Inferior parietal cortex (tissue), 1 donor: ENCODE data around the gene NAA16.
"Not testable (repeated sequence)": the region's sequence is repeated elsewhere in the genome, so short reads cannot be mapped to it uniquely, and the experiment has no call there.

Experiments used
- DNase-seq: peaks from one replicate; pipeline ENCODE4 v3.0.0-alpha.2; 2016; ENCODE audit errors: extremely low spot score

Gene NAA16

DNA sequence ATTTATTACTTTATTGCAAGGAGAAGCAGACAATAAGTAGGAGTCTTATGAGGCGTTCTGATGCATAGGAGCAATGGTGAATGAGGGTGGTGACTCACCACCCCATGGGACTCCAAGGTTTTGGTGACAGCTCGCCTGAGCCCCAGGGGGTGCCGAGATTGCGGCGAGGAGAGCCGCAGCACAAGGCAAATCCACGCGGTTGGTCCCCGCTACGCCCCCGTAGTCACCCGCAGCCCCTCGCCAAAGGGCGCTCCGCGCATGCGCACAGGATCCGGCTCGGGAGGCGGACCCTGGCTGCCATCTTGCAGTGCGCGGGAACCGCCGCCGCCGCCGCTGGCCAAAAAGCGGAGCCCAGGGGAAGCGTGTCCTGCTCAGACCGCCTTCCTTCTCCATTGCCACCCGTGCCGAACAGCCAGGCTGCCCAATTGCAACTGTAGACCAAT is at the start of gene NAA16:
Gene NAA16, plus strand, starts transcription at position 305 of the 443 bp plus-strand sequence. CDS start 262 bp downstream, outside the sequence.
- DNase-seq = peak; percentile 92

DNA sequence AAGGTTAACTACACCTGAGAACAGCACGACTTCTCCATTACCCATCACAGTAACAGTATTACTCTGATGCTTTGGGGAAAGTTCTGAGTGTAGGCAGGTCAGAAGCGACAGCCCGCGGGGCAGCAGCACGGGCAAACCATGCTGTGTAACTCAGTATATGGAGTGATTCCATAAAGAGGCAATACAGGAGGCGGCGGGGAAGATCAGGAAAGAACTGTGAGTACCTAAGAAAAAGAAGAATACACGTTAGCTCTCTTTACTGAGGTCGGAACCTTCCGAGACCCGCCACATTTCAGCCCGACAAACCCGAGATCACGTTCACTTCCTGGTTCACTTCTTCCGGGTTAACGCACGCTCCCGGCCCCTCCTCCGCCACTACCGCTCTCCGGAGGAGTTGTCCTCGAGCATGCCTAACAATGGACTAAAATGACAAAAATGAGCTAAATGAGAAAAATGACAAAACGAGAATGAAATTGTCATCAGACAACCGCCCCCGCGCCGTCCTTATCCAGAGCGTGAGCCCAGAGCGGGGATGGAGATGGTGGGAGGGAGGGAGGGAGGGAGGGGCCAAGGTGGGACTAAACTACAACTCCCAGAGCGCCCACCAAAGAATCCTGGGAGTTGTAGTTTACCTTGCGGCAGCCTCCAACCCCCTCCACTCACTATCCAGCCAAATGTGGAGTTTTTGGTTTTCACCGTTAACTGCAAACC is 47.7 kb upstream of the NAA16 start, which contains the start of gene MTRF1:
Gene MTRF1, minus strand, starts transcription at position 316 of the 711 bp plus-strand sequence. CDS start 2,669 bp downstream, outside the sequence.
- peak; percentile 96 for DNase-seq

- no peak for DNase-seq
Measured at GRCh38 chr13:41267106-41267505, 44.0 kb upstream of the NAA16 start.

DNA sequence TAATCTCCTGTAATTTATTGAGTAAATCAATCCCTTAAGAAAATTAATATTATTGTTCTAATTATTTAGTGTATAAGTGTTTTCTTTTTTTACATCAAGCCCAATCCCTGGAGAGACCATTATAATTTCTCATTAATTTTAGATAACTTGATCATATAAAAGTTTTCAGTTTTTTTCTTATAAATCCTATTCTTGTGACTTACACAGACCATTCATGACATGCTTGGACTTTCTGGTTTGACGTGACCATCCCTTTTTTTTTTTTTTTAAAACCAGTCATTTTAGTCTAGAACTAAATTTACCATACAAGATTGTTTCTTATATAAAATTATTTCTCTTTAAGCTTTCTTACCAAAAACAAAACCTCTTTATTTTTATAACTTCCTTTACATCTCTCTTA is 42.3 kb upstream of the NAA16 start:
- DNase-seq = no peak

GRCh38 chr13:41271456-41272285 is 39.4 kb upstream of the NAA16 start:
- no peak for DNase-seq

GRCh38 chr13:41273831-41274441 is 37.1 kb upstream of the NAA16 start:
- DNase-seq = no peak

DNA sequence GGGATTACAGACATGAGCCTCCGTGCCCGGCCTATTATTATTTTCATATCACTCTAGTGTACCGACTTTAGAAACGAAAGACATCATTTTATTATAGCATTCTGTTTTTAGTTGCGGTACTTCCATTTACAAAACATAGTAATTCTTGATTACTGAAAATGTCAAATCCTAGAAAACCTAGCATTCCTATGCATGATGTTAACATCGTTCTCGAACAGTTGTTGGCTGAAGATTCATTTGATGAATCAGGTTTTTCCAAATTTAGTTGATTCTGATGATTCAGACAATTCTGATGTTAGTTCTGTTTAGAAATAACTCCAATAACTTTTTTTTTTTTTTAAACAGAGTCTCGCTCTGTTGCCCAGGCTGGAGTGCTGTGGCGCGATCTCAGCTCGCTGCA is 36.2 kb upstream of the NAA16 start:
- no peak for DNase-seq

GRCh38 chr13:41276824-41277223 is 34.2 kb upstream of the NAA16 start:
- DNase-seq = no peak

DNA sequence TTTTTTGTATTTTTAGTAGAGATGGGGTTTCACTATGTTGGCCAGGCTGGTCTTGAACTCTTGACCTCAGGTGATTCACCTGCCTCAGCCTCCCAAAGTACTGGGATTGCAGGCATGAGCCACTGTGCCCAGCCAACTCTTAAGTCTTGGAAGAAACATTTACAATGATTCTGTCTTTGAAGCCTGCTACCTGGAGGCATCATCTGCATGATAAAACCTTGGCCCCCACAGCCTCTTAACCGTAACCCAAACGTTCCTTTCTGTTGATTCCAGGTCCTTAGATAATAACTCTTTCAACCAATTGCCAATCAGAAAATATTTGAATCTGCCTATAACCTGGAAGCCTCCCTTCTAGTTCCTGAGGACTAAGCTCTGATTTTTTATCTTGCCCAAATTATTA is 31.9 kb upstream of the NAA16 start:
- DNase-seq = not testable (repeated sequence)

DNA sequence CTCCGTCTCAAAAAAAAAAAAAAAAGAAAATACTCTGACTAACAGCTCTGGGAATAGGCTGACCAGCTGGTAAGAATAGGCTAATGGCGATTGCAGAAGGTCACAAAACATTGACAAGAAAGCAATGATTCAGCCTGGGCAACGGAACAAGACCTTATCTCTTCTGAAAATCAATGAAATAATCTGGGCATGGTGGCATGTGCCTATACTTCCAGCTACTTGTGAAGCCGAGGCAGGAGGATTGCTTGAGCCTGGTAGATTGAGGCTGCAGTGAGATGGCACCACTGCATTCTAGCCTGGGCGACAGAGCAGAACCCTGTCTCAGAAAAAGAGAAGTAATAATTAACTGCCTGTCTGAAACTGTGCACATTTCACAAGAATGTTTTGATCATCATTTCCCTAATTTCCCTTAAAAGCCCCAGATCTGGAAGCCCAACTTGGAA is 28.9 kb upstream of the NAA16 start:
- DNase-seq = no peak

DNA sequence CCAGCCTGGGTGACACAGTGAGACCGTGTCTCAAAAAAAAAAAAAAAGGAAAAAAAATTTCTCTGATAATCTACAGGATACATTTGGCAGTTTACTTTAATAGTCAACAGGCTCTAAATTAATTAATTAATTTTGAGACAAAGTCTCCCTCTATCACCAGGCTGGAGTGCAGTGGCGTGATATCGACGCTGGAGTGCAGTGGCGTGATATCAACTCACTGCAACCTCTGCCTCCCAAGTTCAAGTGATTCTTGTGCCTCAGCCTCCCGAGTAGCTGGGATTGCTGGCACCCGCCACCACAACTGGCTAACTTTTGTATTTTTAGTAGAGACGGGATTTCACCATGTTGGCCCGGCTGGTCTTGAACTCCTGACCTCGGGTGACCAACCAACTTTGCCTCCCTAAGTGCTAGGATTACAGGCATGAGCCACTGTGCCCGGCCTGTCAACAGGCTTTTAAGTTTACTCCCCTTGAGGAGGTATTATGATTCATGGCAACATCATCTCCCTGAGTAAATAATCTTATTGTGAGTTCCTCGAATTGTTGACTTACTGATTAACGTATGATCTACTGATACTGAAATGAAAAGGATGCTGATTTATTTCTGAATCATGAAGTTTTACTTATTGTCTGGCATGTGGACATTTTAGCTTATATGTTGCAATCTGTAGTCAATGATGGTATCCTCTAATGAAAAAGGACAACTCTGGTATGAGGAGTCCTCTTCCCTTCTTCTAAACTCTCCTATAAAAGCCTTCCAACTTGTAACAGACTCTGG is 26.4 kb upstream of the NAA16 start:
- DNase-seq = no peak

GRCh38 chr13:41286370-41286769 is 24.7 kb upstream of the NAA16 start:
- no peak for DNase-seq

DNA sequence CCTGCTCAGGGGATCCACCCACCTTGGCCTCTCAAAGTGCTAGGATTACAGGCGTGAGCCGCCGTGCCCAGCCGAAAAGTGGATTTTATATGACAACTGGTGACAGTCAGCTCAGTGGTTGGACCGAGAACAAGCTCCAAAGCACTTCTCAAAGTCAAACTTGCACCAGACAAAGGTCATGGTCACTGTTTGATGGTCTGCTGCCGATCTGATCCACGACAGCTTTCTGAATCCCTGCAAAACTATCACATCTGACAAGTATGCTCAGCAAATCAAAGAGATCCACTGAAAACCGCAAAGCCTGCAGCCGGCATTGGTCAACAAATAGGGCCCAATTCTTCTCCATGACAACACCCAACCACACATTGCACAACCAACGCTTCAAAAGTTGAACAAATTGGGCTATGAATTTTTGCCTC is 21.6 kb upstream of the NAA16 start:
- DNase-seq = no peak

DNA sequence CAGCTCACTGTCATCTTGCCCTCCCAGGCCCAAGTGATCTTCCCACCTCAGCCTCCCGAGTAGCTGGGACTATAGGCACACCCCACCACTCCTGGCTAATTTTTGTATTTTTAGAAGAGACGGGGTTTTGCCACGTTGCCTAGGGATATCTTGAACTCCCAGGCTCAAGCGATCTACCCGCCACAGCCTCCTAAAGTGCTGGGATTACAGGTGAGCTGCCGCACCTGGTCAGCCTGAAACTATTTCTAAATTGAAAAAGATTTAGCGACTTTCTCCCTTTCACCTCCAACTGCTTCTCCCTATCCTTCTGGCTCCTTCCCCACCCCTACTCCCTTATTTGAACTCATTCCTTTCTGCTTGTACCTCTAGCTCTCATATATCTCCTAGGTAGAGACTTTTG is 19.8 kb upstream of the NAA16 start:
- no peak for DNase-seq

DNA sequence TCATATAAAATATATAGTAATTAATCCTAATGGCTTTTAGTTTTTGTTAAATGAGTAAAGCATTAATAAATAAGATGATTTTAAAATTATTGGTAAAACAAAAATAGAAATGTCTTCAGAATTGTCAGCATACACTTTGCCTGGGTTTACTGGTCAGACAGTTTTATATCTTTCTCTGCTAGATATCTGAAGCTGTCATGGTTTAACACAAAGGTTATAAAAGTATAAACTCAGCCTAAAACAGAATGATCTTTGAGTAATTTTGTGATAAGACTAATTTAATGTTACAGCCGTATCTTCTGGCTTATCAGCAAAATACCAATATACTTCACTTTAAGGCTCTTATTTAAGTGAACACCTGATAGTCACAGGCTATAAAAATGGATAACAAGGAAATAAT is 17.8 kb upstream of the NAA16 start:
- no peak for DNase-seq

GRCh38 chr13:41294914-41295313 is 16.2 kb upstream of the NAA16 start:
- no peak for DNase-seq

DNA sequence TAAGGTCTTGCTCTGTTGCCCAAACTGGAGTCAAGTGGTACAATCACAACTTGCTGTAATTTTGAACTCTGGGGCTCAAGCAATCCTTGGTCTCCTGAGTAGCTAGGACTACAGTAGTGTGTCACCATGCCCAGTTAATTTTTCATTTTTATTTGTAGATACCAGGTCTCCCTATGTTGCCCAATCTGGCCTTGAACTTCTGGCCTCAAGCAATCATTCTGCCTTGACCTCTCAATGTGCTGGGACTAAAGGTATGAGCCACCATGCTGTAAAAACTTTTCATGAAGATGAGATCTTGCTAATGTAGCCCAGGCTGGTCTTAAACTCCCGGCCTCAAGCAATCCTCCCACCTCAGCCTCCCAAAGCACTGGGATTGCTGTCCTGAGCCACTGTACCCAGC is 15.1 kb upstream of the NAA16 start:
- no peak for DNase-seq

- no peak for DNase-seq
Measured at GRCh38 chr13:41296879-41297646, 14.0 kb upstream of the NAA16 start.

GRCh38 chr13:41299316-41300094 is 11.6 kb upstream of the NAA16 start:
- DNase-seq = no peak

GRCh38 chr13:41302743-41303142 is 8.3 kb upstream of the NAA16 start:
- DNase-seq = no peak
